Naive B cell (primary cell): ENCODE data around the gene RAB11FIP5. TPM values are rescaled to one million over a fixed set of nuclear protein-coding genes. Genes with fewer than 3 reads are reported as not detected.
"Not testable (repeated sequence)": the region's sequence is repeated elsewhere in the genome, so short reads cannot be mapped to it uniquely, and the experiment has no call there.

Experiments used
- ATAC-seq, 2 donors: fragments of 150-1000 bp; cut with Tn5 transposase; 2 replicates each; pipeline ENCODE4 v1.10.0; 2021; ENCODE audit warnings: low read depth in 2 of 2, mild to moderate bottlenecking in 2 of 2, moderate library complexity in 2 of 2
- DNase-seq: peaks from one replicate; pipeline ENCODE4 v3.0.0; 2022
- H3K27ac Mint-ChIP-seq, 6 donors: one replicate each; pipeline ENCODE4 v1.8.0; 2020 to 2022; ENCODE audit warnings: mild to moderate bottlenecking in 6 of 6, mixed read lengths in 6 of 6, moderate library complexity in 5 of 6, inconsistent platforms in 2 of 6
- H3K27me3 Mint-ChIP-seq, 3 donors: one replicate each; pipeline ENCODE4 v1.8.0; 2021 to 2022; ENCODE audit warnings: mixed read lengths in 3 of 3, mild to moderate bottlenecking in 1 of 3
- H3K36me3 Mint-ChIP-seq, 2 donors: one replicate each; pipeline ENCODE4 v1.8.0; 2020 to 2022; ENCODE audit warnings: mixed read lengths in 2 of 2, inconsistent platforms in 1 of 2, mild to moderate bottlenecking in 1 of 2
- H3K4me1 Mint-ChIP-seq, 3 donors: one replicate each; pipeline ENCODE4 v1.8.0; 2020 to 2022; ENCODE audit warnings: mixed read lengths in 3 of 3, inconsistent platforms in 1 of 3, mild to moderate bottlenecking in 1 of 3, moderate library complexity in 1 of 3
- H3K4me3 Mint-ChIP-seq, 8 donors: one replicate each; pipeline ENCODE4 v1.8.0; 2020 to 2022; ENCODE audit warnings: mild to moderate bottlenecking in 8 of 8, mixed read lengths in 8 of 8, moderate library complexity in 8 of 8, inconsistent platforms in 2 of 8
- H3K9me3 Mint-ChIP-seq, 7 donors: one replicate each; pipeline ENCODE4 v1.8.0; 2020 to 2022; ENCODE audit warnings: mixed read lengths in 7 of 7, mild to moderate bottlenecking in 5 of 7, inconsistent platforms in 2 of 7, moderate library complexity in 1 of 7
- polyA plus RNA-seq, 6 donors: library from polyadenylated mRNA; unstranded; fragments of 300-500 nt; fragmentation: Illumina TruSeq; gene quantifications; one replicate each; pipeline ENCODE4 v1.2.3, GENCODE V29; 2021; ENCODE audit warnings: low read depth in 6 of 6

Gene RAB11FIP5
- polyA plus RNA-seq, 6 donors from 2014 or later: 2.0 to 3.6 (median 2.4) TPM; not detected in 1

- H3K27ac Mint-ChIP-seq, DNase-seq, ATAC-seq, H3K4me3 Mint-ChIP-seq, H3K9me3 Mint-ChIP-seq, H3K36me3 Mint-ChIP-seq, H3K4me1 Mint-ChIP-seq: not testable (repeated sequence)
- peaks cover 17 to 28% (median 21%) of the 10 kb centered on the region in 3 donors for H3K27me3 Mint-ChIP-seq
Observed at GRCh38 chr2:73119611-73120239, 7.0 kb upstream of the RAB11FIP5 start.

- Mint-ChIP-seq H3K27me3 (peaks cover 0 to 15% (median 9%) of the 10 kb centered on the region in 3 donors), H3K36me3 (no peaks in the 10 kb centered on the region), H3K4me1 (peaks cover 0 to 3% (median 0%) of the 10 kb centered on the region in 3 donors), H3K9me3 (no peaks in the 10 kb centered on the region), H3K27ac (no peak overlapping the region), H3K4me3 (peak overlapping the region in 1 of 8 donors; percentile 23)
- DNase-seq (no peak), ATAC-seq (no peak)
Observed at GRCh38 chr2:73117441-73117840, 4.7 kb upstream of the RAB11FIP5 start.

- no peak for DNase-seq
- peaks cover 4 to 11% (median 9%) of the 10 kb centered on the region in 3 donors for H3K4me1 Mint-ChIP-seq
- H3K27me3 Mint-ChIP-seq: peaks cover 0 to 20% (median 8%) of the 10 kb centered on the region in 3 donors
- no peaks in the 10 kb centered on the region for H3K36me3 Mint-ChIP-seq
- ATAC-seq: no peak
- H3K27ac Mint-ChIP-seq: peak overlapping the region in 1 of 6 donors; percentile 59
- H3K4me3 Mint-ChIP-seq: peak overlapping the region in 1 of 8 donors; percentile 4
- H3K9me3 Mint-ChIP-seq: no peaks in the 10 kb centered on the region
Observed at GRCh38 chr2:73116182-73116960, 3.6 kb upstream of the RAB11FIP5 start.

- no peak for ATAC-seq
- no peaks in the 10 kb centered on the region for H3K36me3 Mint-ChIP-seq
- DNase-seq: no peak
- peaks cover 0 to 23% (median 0%) of the 10 kb centered on the region in 3 donors for H3K27me3 Mint-ChIP-seq
- peak overlapping the region; percentile 57 to 86 (median 68) for H3K4me3 Mint-ChIP-seq
- no peaks in the 10 kb centered on the region for H3K9me3 Mint-ChIP-seq
- peaks cover 4 to 18% (median 18%) of the 10 kb centered on the region in 3 donors for H3K4me1 Mint-ChIP-seq
- peak overlapping the region in 1 of 6 donors; percentile 63 for H3K27ac Mint-ChIP-seq
Observed at GRCh38 chr2:73114273-73114867, 1.6 kb upstream of the RAB11FIP5 start.

GRCh38 chr2:73112026-73112912 lies 479 bp downstream of the RAB11FIP5 start:
- peak overlapping the region in 3 of 6 donors; percentile 26 to 90 (median 75) for H3K27ac Mint-ChIP-seq
- no peaks in the 10 kb centered on the region for H3K36me3 Mint-ChIP-seq
- peak; percentile 37 to 40 for ATAC-seq
- no peak for DNase-seq
- peak overlapping the region; percentile 78 to 93 (median 86) for H3K4me3 Mint-ChIP-seq
- H3K9me3 Mint-ChIP-seq: no peaks in the 10 kb centered on the region
- H3K27me3 Mint-ChIP-seq: peaks cover 0 to 20% (median 0%) of the 10 kb centered on the region in 3 donors
- H3K4me1 Mint-ChIP-seq: peaks cover 5 to 22% (median 18%) of the 10 kb centered on the region in 3 donors

GRCh38 chr2:73111073-73112025 lies 1.4 kb downstream of the RAB11FIP5 start:
- no peak for ATAC-seq
- Mint-ChIP-seq H3K27ac (peak overlapping the region in 4 of 6 donors; percentile 26 to 90 (median 52)), H3K27me3 (peaks cover 0 to 24% (median 0%) of the 10 kb centered on the region in 3 donors), H3K4me3 (peak overlapping the region; percentile 78 to 93 (median 86)), H3K9me3 (no peaks in the 10 kb centered on the region), H3K36me3 (no peaks in the 10 kb centered on the region), H3K4me1 (peaks cover 13 to 22% (median 18%) of the 10 kb centered on the region in 3 donors)
- DNase-seq: no peak

- H3K4me1 Mint-ChIP-seq: peaks cover 13 to 22% (median 18%) of the 10 kb centered on the region in 3 donors
- H3K4me3 Mint-ChIP-seq: peak overlapping the region in 6 of 8 donors; percentile 49 to 89 (median 79)
Observed at GRCh38 chr2:73110168-73111072, 2.3 kb downstream of the RAB11FIP5 start.

GRCh38 chr2:73109431-73110167 lies 3.1 kb downstream of the RAB11FIP5 start:
- peak overlapping the region in 1 of 8 donors; percentile 56 for H3K4me3 Mint-ChIP-seq
- no peaks in the 10 kb centered on the region for H3K9me3 Mint-ChIP-seq
- peak overlapping the region in 2 of 6 donors; percentile 26 to 48 for H3K27ac Mint-ChIP-seq
- peaks cover 0 to 24% (median 0%) of the 10 kb centered on the region in 3 donors for H3K27me3 Mint-ChIP-seq
- ATAC-seq: no peak
- H3K36me3 Mint-ChIP-seq: no peaks in the 10 kb centered on the region
- DNase-seq: no peak
- H3K4me1 Mint-ChIP-seq: peaks cover 13 to 22% (median 18%) of the 10 kb centered on the region in 3 donors

More at GRCh38 chr2:73110168-73111072, 2.3 kb downstream of the RAB11FIP5 start:
- Mint-ChIP-seq H3K9me3 (no peaks in the 10 kb centered on the region), H3K27me3 (peaks cover 0 to 24% (median 0%) of the 10 kb centered on the region in 3 donors), H3K36me3 (no peaks in the 10 kb centered on the region), H3K27ac (peak overlapping the region in 1 of 6 donors; percentile 26)
- no peak for DNase-seq
- ATAC-seq: no peak

- DNase-seq (no peak), ATAC-seq (no peak)
- Mint-ChIP-seq H3K27me3 (peaks cover 0 to 24% (median 0%) of the 10 kb centered on the region in 3 donors), H3K9me3 (no peaks in the 10 kb centered on the region), H3K4me1 (peaks cover 13 to 19% (median 18%) of the 10 kb centered on the region in 3 donors), H3K36me3 (no peaks in the 10 kb centered on the region), H3K4me3 (no peak overlapping the region), H3K27ac (no peak overlapping the region)
Observed at GRCh38 chr2:73107211-73107926, 5.4 kb downstream of the RAB11FIP5 start.

GRCh38 chr2:73106791-73107190 lies 6.0 kb downstream of the RAB11FIP5 start:
- ATAC-seq (no peak), DNase-seq (no peak)
- Mint-ChIP-seq H3K9me3 (no peaks in the 10 kb centered on the region), H3K36me3 (no peaks in the 10 kb centered on the region), H3K27me3 (peaks cover 0 to 22% (median 0%) of the 10 kb centered on the region in 3 donors), H3K4me1 (peaks cover 10 to 15% (median 14%) of the 10 kb centered on the region in 3 donors), H3K27ac (no peak overlapping the region), H3K4me3 (no peak overlapping the region)
